Left lobe of liver (tissue), 2 donors: ENCODE data around the gene CNOT9. TPM values are rescaled to one million over a fixed set of nuclear protein-coding genes. Genes with fewer than 3 reads are reported as not detected.

Experiments used
- ATAC-seq: fragments of 200-7000 bp; cut with Tn5 transposase; one replicate; pipeline ENCODE4 v1.9.1; 2020; ENCODE audit warnings: mild to moderate bottlenecking, moderate library complexity
- DNase-seq: peaks from one replicate; pipeline ENCODE4 v3.0.0-alpha.2; 2020; ENCODE audit warnings: low spot score
- total RNA-seq: library from RNA; stranded (reverse); gene quantifications from one replicate; pipeline ENCODE4 v1.2.1, GENCODE V29; 2021
- donor health status: DM: no; HTN: no; CAD: no; lungs with moderate emphysema.
- donor health status: DM: no; HTN: yes; CAD: no.

CNOT9 gene
- total RNA-seq, 1 donor from 2014 or later, result 14.1 TPM

DNA sequence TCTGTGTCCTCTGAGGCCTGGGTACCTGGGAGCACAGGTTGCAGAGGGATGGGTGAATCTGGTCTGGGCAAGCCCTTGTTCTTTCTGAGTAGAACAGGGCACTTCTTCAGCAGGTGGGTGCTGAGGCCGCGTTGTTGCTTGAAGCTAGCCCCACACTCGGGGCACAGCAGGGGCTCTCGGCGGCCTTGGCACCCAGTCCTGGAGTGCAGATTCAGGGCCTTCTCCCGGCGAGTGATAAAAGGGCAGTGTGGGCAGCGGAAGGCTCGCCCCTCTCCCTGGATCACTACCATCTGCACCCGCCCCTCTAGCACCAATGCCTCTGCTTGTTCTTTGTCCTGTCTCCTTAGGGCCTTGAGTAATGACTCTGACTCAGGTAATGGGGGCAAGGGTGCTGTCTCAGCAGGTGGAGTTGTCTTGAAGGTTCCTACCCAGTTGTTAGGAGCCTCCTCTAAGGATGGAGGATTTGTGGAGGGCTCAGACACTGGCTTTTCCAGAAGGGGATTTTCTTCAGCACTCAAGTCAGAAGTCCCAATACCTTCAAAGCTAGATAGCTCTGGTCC lies 75.2 kb downstream of the CNOT9 start:
- ATAC-seq (no peak), DNase-seq (no peak)

DNA sequence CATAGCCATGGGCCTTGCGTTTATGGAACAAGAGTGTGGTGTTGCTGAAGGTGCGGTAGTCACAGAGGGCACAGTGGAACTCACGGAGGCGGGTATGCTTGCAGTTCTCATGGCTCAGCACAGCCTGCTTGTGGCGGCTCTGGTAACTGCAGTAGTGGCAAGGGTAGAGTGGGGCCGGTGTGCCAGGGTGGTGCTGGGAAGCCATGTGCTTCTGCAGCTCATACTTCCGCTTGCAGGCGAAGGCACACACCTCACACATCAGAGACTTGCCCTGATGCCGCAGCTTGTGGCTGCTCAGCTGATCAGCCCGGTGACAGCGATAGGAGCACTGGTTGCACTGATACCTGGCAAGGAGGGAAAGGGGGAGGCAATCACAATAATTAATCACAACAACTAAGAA lies 76.1 kb downstream of the CNOT9 start:
- peak; percentile 62 for ATAC-seq
- no peak for DNase-seq

DNA sequence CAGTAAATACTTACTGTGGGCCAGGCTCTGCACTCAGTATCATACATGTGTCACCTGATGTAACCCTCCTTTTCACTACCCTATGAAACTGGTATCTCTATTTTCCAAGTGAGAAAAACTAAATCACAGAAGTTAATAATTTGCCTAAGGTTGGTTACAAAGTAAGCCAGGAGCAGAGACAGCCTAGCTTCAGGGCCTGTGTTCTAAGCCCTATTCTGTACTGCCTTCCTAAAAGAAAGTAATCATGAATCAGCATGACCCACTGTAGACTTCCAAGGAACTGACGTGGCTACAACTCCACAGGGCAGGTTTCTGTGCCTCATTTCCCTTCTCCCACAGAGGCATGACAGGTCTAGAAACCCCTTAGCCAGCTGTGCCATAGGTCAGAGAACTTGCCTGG lies 76.5 kb downstream of the CNOT9 start:
- DNase-seq, result no peak
- peak; percentile 72 for ATAC-seq

Other genes with a start within 250 kb of the CNOT9 start
- gene CATIP, start 212.0 kb upstream of the CNOT9 start, total RNA-seq, result not detected
- 3.3 TPM for gene SLC11A1, start 186.6 kb upstream of the CNOT9 start, total RNA-seq
- gene CTDSP1, start 169.0 kb upstream of the CNOT9 start, total RNA-seq, result 105 TPM
- 2.6 TPM for gene VIL1, start 149.7 kb upstream of the CNOT9 start, total RNA-seq
- gene USP37, start 488 bp upstream of the CNOT9 start, total RNA-seq, result 4.8 TPM
- 0.43 TPM for gene PLCD4, start 39.1 kb downstream of the CNOT9 start, total RNA-seq
- 9.8 TPM for gene ZNF142, start 90.8 kb downstream of the CNOT9 start, total RNA-seq
- gene BCS1L, start 90.8 kb downstream of the CNOT9 start, total RNA-seq, result 38.7 TPM
- gene RNF25, start 103.2 kb downstream of the CNOT9 start, total RNA-seq, result 9.0 TPM
- gene STK36, start 103.2 kb downstream of the CNOT9 start, total RNA-seq, result 16.0 TPM
- gene TTLL4, start 142.0 kb downstream of the CNOT9 start, total RNA-seq, result 7.4 TPM
- 263 TPM for gene CYP27A1, start 213.3 kb downstream of the CNOT9 start, total RNA-seq